ENCODE results near the gene GAPVD1.
"Not testable (repeated sequence)": the region's sequence is repeated elsewhere in the genome, so short reads cannot be mapped to it uniquely, and the experiment has no call there.

Gene GAPVD1

DNA sequence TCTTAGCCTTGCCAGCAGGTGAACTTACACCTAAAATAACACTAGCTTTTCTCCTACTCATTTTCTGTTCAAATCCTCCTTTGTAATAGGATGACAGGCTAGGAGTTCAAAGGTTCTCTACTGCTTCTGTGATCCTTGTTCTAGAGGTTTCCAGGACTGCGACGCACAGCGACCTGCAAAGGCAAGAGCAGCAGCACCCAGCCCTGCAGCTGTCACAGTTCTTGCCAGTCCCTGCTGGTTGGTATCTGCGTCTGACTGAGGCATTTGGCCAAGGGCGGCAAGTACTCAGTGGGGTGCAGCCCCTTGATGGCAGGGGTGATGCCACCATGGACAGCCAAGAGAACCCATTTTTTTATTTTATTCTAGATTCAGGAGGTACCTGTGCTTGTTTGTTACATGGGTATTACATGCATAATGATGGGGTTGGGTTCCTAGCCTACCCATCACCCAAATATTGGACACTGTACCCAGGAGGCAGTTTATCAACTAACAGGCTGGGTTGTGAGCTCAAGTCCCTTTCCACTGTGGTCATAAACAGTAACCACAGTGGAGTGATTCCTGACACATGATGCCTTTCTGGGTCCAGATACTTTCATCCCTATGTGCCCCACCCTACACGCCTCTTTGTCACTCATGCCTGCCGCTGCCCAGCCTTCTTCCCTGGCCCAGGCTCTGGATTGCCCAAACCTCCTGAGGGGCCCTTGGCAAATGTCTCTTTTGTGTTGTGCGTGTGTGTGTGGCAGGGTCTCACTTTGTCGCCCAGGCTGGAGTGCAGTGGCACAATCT is 111.0 kb downstream of the GAPVD1 start:
- no peak for DNase-seq (ENCODE audit: low spot score)

- DNase-seq (ENCODE audit: low spot score) = peak; percentile 85
Measured at GRCh38 chr9:125374443-125375309, 113.0 kb downstream of the GAPVD1 start.

DNA sequence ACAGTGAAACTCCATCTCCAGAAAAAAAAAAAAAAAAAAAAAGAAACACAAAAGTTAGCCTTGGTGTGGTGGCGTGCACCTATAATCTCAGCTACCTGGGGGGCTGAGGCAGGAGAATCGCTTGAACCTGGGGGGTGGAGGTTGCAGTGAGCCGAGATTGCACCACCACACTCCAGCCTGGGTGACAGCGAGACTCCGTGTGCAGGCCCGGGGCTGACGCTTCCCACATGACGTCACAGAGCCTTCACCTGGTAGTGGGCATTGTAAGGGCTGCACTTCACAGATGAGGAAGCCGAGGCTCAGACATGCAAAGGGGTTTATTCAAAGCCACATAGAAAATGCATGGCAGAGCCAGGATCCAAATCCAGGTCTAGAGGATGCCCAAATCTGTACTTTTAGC is 114.2 kb downstream of the GAPVD1 start:
- no peak for DNase-seq (ENCODE audit: low spot score)

DNA sequence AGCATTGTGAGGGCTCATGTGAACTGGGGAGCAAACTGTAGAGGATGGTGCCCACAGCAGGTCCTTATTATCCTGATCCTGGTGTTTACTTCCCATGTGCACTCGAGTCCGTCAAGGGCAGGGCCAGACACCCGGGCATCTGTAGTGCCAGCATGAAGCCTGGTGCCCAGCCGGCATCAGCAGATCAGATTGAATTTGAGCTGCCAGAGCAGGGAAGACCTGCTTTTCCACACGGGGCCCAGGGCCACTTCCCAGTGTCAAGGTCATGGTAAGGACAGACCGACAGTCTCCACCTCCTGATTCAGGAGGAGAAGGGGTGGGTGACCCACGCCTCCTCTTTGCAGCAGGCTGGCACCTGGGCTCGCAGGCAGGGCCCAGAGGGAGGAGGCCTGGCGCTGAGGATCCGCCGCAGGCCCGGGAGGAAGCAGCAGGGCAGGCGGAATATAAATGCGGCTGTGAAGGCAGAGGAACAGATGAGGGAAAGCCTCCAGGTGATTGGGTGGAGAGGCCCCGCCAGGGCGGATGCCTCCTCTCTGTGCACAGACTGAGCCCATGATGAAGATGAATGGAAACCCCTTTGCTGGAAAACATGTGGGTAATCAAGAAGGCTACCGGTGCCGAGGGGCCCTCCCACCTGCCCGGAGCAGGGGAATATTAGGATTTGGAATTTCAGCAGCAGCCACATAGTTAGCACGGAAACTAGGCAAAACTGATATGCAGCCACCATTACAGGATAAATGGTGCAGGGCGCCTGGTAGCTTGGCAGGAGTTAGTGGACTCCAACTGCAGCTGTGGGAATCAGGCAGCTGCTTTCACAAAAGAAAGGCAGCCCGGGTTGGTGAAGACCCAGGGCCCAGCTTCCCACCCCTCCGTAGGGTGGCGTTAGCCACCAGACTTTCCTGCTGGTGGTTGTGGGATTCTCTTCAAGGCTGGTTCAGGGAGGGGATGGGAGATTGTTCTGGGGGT is 114.9 kb downstream of the GAPVD1 start:
- DNase-seq (ENCODE audit: low spot score) = no peak

DNA sequence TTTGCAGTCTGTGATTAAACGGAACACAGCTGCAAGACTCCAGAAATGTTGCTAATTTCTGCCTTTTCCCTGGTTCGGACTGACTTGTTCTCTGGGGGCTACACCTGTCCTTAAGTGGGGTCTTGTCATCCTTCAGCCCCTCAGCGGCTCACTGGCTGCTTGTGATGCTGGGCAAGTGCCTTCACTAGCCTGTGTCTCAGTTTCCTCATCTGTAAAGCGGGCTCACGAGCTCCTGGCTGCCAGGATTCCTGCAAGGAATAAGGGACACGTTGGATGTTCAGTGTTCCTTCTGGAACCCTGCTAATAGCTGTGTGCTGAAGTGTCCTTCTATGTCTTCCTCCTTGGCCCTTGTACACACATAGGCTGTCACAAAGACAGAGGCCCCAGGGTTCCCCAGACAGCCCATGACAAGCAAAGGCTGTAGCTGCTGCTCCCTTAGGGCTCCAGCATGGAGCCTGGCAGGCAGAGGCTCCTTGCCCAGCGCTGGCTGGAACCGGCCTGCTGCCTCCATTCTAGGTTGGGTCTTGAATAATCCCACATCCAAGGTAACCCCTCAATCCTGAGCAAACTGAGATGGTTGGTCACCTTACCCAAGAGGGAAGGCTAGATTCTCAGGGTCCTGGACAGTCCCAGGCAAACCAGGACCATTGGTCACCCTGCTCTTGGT is 116.1 kb downstream of the GAPVD1 start:
- no peak for DNase-seq (ENCODE audit: low spot score)

GRCh38 chr9:125378778-125379177 is 117.2 kb downstream of the GAPVD1 start:
- no peak for DNase-seq (ENCODE audit: low spot score)

- no peak for DNase-seq (ENCODE audit: low spot score)
Measured at GRCh38 chr9:125379208-125379607, 117.6 kb downstream of the GAPVD1 start.

- no peak for DNase-seq (ENCODE audit: low spot score)
Measured at GRCh38 chr9:125380406-125380805, 118.8 kb downstream of the GAPVD1 start.

DNA sequence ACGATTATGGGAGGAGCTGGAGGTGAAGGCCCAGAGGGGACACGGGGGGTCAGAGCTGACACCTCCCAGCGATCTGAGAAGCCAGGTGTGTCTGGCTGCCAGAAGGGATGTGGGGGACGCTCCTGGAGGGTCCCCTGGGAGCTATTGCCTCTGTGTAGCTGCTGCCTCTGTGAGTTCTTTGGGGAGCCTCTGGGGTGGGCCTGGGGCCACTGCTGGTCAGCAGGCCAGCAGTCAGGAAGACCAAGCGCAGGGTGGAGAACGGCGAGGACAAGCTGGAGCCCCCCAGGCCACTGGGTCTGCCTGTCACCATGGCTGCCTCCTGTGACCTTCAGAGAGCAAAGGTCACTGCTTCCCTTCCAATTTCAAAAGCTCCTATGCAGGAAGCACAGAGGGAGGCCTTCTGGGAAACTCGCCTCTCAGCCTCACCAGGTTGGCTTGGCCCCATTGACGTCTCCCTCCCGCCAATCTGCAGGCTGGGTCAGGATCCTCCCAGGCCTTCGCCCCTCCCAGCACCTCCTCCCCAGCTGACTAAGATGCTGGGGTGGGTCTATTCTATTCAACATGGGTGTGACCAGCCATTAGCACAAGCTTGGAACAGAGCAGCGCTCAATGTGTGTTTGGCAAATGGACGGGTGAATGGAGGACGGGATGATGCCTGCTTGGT is 126.4 kb downstream of the GAPVD1 start:
- no peak for DNase-seq (ENCODE audit: low spot score)

DNA sequence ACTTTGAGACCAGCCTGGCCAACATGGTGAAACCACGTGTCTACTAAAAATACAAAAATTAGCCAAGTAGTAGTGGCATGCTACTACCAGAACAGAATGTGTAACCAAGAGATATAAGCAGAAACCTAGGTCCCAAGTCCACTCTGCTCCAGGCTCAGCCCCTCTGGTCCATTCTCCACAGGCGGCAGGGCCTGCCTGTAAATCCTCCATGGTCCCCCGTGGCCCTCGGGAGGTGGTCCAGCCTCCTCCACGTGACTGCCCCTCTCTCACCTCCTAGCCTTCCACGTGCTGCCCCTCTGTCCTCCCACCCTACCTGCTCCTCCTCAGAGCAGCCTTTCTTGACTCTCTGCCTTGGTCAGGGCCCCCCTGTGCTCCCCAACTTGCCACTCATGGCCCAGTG is 127.4 kb downstream of the GAPVD1 start:
- DNase-seq (ENCODE audit: low spot score) = no peak

- DNase-seq (ENCODE audit: low spot score) = no peak
Measured at GRCh38 chr9:125391704-125392103, 130.1 kb downstream of the GAPVD1 start.

GRCh38 chr9:125393426-125393825 is 131.8 kb downstream of the GAPVD1 start:
- DNase-seq (ENCODE audit: low spot score) = no peak

DNA sequence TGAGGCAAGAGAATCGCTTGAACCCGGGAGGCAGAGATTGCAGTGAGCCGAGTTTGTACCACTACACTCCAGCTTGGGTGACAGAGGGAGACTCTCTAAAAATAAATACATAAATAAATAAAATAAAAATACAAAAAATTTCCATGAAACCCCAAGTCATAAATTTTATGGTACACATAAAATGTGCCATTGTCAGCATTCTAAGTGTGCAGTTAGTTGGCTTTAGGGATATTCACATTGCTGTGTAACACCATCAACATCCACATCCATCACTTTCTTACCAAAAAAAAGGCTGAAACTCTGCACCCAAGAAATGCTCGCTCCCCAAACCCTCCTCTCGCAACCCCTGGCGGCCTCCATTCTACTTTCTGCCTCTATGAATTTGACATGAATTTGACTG is 135.2 kb downstream of the GAPVD1 start:
- DNase-seq (ENCODE audit: low spot score) = no peak

DNA sequence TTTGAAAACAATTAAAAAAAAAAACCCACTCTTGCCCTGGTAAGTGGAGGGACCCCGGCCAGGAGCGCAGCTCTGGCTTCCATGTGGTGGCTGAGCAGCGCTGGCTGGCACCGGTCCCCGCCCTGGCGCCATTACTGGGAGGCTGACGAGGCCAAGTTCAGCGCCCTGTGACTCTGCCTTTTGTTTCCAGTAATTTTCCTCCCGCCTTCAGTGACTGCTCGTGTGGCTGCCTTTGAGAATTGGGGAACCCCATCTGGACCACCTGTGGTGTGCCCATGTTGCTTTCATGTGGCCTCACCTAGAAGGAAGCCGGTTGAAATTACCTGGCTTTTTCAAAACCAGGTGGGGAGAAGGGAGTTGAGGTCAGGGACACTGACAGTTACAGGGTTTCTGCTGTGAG is 136.1 kb downstream of the GAPVD1 start:
- no peak for DNase-seq (ENCODE audit: low spot score)

- no peak for DNase-seq (ENCODE audit: low spot score)
Measured at GRCh38 chr9:125398243-125398642, 136.6 kb downstream of the GAPVD1 start.

GRCh38 chr9:125399165-125399564 is 137.5 kb downstream of the GAPVD1 start:
- DNase-seq (ENCODE audit: low spot score) = no peak

DNA sequence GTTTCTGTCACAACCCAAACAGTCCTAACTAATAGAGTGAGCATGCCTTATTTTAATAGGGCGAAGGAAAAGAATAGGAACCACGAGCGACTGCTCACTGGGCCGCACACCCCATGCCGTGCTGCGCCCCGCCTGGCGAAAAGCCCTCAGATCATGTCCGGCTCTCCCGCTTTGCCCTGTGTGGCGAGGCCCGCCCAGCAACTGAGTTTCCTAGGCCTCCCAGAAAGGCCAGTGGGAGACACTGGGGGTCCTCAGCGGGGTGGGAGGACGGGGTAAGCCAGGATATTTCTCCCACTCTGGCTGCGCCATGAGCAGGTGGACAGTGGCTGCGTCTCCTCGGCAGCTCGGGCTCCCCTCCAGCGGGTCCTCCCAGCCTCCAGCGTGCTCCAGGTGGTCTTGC is 138.0 kb downstream of the GAPVD1 start:
- no peak for DNase-seq (ENCODE audit: low spot score)

- DNase-seq (ENCODE audit: low spot score) = not testable (repeated sequence)
Measured at GRCh38 chr9:125400232-125400631, 138.6 kb downstream of the GAPVD1 start.

- DNase-seq (ENCODE audit: low spot score) = no peak
Measured at GRCh38 chr9:125400725-125401716, 139.4 kb downstream of the GAPVD1 start.

GRCh38 chr9:125404733-125405132 is 143.1 kb downstream of the GAPVD1 start:
- DNase-seq (ENCODE audit: low spot score) = no peak

Data from left forelimb (tissue), 1 donor.